Hepatocyte (in vitro differentiated cells): ENCODE data around the gene PPP4R3B. TPM values are rescaled to one million over a fixed set of nuclear protein-coding genes. Genes with fewer than 3 reads are reported as not detected.

Experiments used
- DNase-seq: peaks from one replicate; pipeline ENCODE4 v3.0.0-alpha.2; 2016; ENCODE audit warnings: low spot score
- H2AFZ ChIP-seq: fragments of 200-600 bp; sonication (generic); 2 replicates; pipeline ENCODE4 v1.6.0; 2016; ENCODE audit warnings: antibody characterized with exemption, mild to moderate bottlenecking
- H3K27ac ChIP-seq: fragments of 200-600 bp; sonication (generic); 2 replicates; pipeline ENCODE4 v1.5.1; 2016; ENCODE audit warnings: mild to moderate bottlenecking
- H3K27me3 ChIP-seq: fragments of 200-600 bp; sonication (generic); 2 replicates; pipeline ENCODE4 v1.6.1; 2016
- H3K36me3 ChIP-seq: fragments of 200-600 bp; sonication (generic); replicated peaks from 2 replicates; pipeline ENCODE4 v1.5.1; 2016; ENCODE audit warnings: low read depth; ENCODE audit not compliant: insufficient read depth
- H3K4me1 ChIP-seq: fragments of 200-600 bp; sonication (generic); 2 replicates; pipeline ENCODE4 v1.5.1; 2016; ENCODE audit warnings: mild to moderate bottlenecking, moderate library complexity; ENCODE audit not compliant: insufficient read depth
- H3K4me2 ChIP-seq: fragments of 200-600 bp; sonication (generic); 2 replicates; pipeline ENCODE4 v1.6.0; 2016
- H3K4me3 ChIP-seq: fragments of 200-600 bp; sonication (generic); 2 replicates; pipeline ENCODE4 v1.5.1; 2016; ENCODE audit warnings: mild to moderate bottlenecking
- H3K79me2 ChIP-seq: fragments of 200-600 bp; sonication (generic); 2 replicates; pipeline ENCODE4 v1.6.0; 2017; ENCODE audit warnings: mild to moderate bottlenecking
- H3K9me2 ChIP-seq: fragments of 200-600 bp; sonication (generic); replicated peaks from 2 replicates; pipeline ENCODE4 v1.6.0; 2017; ENCODE audit warnings: mild to moderate bottlenecking; ENCODE audit not compliant: insufficient read depth
- H3K9me3 ChIP-seq: fragments of 200-600 bp; sonication (generic); 2 replicates; pipeline ENCODE4 v1.5.1; 2016; ENCODE audit warnings: low read depth, mild to moderate bottlenecking
- H4K20me1 ChIP-seq: fragments of 200-600 bp; sonication (generic); 2 replicates; pipeline ENCODE4 v1.6.0; 2016; ENCODE audit warnings: mild to moderate bottlenecking; ENCODE audit not compliant: insufficient read depth, poor library complexity, severe bottlenecking
- EZH2 ChIP-seq: fragments of 200-600 bp; sonication (generic); IDR thresholded peaks from 2 replicates; pipeline ENCODE4 v1.6.1; 2016; ENCODE audit warnings: antibody characterized with exemption, mild to moderate bottlenecking, borderline replicate concordance
- EZH2phosphoT487 ChIP-seq: fragments of 200-600 bp; sonication (generic); IDR thresholded peaks from one replicate; pipeline ENCODE4 v1.6.1; 2018; ENCODE audit warnings: antibody characterized with exemption, mild to moderate bottlenecking, low read depth, moderate library complexity; ENCODE audit not compliant: unreplicated experiment, severe bottlenecking
- WGBS: methylation state at CpG from one replicate; pipeline ENCODE4 v1.1.6; 2016; ENCODE audit warnings: low lambda C conversion rate; ENCODE audit errors: missing lambda C conversion rate; 5-methylcytosine and 5-hydroxymethylcytosine counted together
- polyA plus RNA-seq: library from polyadenylated mRNA; unstranded; fragments of >200 nt; fragmentation: Nextera tagmentation; extraction: Ambion mirVana; gene quantifications from 2 replicates; pipeline ENCODE4 v1.2.1, GENCODE V29; 2016
- total RNA-seq: library from RNA; depleted of rRNA; stranded (reverse); fragments of >200 nt; gene quantifications from 2 replicates; pipeline ENCODE4 v1.2.3, GENCODE V29; 2014
- TF ChIP-seq, protein P1 (sequence below): fragments of 200-600 bp; sonication (generic); IDR thresholded peaks from 2 replicates; pipeline ENCODE4 v1.5.1; 2016; ENCODE audit warnings: antibody characterized with exemption, mild to moderate bottlenecking; ENCODE audit not compliant: poor library complexity

The PPP4R3B gene
- total and polyA plus RNA-seq, 2 experiments from 2014 or later: 30.1 to 54.3 TPM

DNA sequence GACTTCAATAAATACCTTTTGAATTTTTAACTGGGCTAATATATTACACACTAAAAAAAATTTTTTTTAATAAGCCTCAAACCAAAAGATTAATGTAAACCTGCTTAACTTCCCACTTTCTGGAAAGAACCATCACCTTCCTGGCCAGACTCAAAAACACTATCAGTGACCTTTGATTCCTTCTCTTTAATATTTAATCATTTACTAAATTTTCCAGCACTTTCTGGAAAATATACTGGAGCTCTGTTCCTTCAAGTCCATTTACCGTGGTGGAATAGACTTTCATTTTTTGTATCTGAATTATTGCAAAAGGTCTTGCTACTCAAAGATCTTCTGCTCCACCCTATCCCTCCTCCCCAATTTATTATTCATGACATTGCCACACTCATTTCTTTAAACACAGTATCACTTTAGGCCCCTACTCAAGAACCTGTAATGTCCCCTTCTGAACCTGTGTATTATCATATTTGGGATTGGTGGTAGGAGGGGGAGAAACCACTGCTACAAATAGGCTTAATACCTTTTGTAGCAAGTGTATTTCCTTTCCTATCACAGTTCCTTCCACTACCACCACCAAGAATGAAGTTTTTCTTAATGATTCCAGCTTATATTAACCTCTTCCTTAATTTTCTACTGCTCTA lies 7.4 kb downstream of the PPP4R3B start:
- no peak for DNase-seq

DNA sequence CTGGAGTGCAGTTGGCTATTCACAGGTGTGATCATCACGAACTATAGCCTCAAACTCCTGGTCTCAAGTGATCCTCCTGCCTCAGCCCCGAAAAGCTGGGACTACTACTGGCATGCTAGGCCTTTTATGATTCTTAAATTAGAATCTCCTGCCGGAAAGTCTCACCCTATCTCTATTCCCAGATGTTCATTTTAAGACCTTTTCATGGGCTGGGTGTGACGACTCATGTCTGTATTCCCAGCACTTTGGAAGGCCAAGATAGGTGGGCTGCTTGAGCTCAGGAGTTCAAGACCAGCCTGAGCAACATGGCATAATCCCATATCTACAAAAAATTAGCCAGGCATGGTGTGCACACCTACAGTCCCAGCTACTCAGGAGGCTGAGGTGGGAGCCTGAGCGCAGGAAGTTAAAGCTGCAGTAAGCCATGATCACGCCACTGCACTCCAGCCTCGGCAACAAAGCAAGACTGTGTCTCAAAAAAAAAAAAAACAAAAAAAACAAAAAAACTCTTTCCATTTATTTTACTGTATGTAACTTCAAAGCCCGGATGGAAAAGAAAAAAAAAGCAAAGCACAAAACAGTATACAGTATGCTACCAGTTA lies 8.1 kb downstream of the PPP4R3B start:
- H3K79me2 ChIP-seq: peaks cover 92% of the 10 kb centered on the region

More for the DNA sequence above, 7.4 kb downstream of the PPP4R3B start:
- Histone ChIP-seq H2AFZ (no peak overlapping the region), H3K4me1 (peaks cover 12% of the 10 kb centered on the region), H3K79me2 (peaks cover 92% of the 10 kb centered on the region), H3K9me2 (no peaks in the 10 kb centered on the region), H3K27ac (peak overlapping the region; percentile 29), H3K9me3 (no peaks in the 10 kb centered on the region), H3K4me2 (peak overlapping the region; percentile 38), H4K20me1 (peaks cover 2% of the 10 kb centered on the region), H3K27me3 (no peaks in the 10 kb centered on the region), H3K36me3 (peaks cover 3% of the 10 kb centered on the region), H3K4me3 (no peak overlapping the region)
- TF ChIP-seq, protein P1, sequence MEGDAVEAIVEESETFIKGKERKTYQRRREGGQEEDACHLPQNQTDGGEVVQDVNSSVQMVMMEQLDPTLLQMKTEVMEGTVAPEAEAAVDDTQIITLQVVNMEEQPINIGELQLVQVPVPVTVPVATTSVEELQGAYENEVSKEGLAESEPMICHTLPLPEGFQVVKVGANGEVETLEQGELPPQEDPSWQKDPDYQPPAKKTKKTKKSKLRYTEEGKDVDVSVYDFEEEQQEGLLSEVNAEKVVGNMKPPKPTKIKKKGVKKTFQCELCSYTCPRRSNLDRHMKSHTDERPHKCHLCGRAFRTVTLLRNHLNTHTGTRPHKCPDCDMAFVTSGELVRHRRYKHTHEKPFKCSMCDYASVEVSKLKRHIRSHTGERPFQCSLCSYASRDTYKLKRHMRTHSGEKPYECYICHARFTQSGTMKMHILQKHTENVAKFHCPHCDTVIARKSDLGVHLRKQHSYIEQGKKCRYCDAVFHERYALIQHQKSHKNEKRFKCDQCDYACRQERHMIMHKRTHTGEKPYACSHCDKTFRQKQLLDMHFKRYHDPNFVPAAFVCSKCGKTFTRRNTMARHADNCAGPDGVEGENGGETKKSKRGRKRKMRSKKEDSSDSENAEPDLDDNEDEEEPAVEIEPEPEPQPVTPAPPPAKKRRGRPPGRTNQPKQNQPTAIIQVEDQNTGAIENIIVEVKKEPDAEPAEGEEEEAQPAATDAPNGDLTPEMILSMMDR: no peak
- no peak for TF ChIP-seq EZH2
- TF ChIP-seq EZH2phosphoT487: no peak
- 81% methylated on average over 1 of the region's 1 CpG for WGBS

DNA sequence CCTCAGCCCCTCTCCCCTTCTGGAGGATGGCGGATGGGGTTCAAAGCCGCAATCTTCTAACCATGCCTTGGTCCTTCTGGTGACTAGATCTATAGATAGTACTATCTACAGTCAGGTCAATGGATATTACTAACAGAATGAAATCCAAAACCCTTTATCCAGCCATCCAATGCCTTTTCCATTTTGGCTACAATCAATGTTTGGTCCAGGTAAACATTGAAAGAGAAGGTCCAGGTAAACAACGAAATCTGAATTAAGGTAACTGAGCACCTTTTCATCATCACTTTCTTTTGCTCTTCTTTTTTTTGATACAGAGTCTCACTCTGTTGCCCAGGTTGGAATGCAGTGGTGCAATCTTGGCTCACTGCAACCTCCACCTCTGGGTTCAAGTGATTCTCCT lies 9.7 kb downstream of the PPP4R3B start:
- Histone ChIP-seq H4K20me1 (peaks cover 5% of the 10 kb centered on the region), H2AFZ (no peak overlapping the region), H3K27me3 (no peaks in the 10 kb centered on the region), H3K27ac (no peak overlapping the region), H3K4me2 (no peak overlapping the region), H3K9me3 (no peaks in the 10 kb centered on the region), H3K4me3 (no peak overlapping the region), H3K9me2 (no peaks in the 10 kb centered on the region), H3K36me3 (peaks cover 3% of the 10 kb centered on the region), H3K79me2 (peaks cover 92% of the 10 kb centered on the region), H3K4me1 (peaks cover 11% of the 10 kb centered on the region)
- 97% methylated on average over 3 of the region's 3 CpGs for WGBS
- no peak for TF ChIP-seq EZH2
- TF ChIP-seq EZH2phosphoT487: no peak
- TF ChIP-seq, protein P1: no peak
- no peak for DNase-seq

More for the DNA sequence above, 8.1 kb downstream of the PPP4R3B start:
- Histone ChIP-seq H3K4me2 (peak overlapping the region; percentile 38), H3K4me3 (no peak overlapping the region), H3K36me3 (peaks cover 3% of the 10 kb centered on the region), H4K20me1 (peaks cover 3% of the 10 kb centered on the region), H3K9me2 (no peaks in the 10 kb centered on the region), H3K27me3 (no peaks in the 10 kb centered on the region), H3K9me3 (no peaks in the 10 kb centered on the region), H3K4me1 (peaks cover 11% of the 10 kb centered on the region), H3K27ac (peak overlapping the region; percentile 29), H2AFZ (no peak overlapping the region)
- TF ChIP-seq EZH2 (no peak), EZH2phosphoT487 (no peak)
- TF ChIP-seq, protein P1: no peak
- no peak for DNase-seq
- WGBS: 83% methylated on average over 8 of the region's 8 CpGs
